ENCODE results near the gene PPIL1.

DNA sequence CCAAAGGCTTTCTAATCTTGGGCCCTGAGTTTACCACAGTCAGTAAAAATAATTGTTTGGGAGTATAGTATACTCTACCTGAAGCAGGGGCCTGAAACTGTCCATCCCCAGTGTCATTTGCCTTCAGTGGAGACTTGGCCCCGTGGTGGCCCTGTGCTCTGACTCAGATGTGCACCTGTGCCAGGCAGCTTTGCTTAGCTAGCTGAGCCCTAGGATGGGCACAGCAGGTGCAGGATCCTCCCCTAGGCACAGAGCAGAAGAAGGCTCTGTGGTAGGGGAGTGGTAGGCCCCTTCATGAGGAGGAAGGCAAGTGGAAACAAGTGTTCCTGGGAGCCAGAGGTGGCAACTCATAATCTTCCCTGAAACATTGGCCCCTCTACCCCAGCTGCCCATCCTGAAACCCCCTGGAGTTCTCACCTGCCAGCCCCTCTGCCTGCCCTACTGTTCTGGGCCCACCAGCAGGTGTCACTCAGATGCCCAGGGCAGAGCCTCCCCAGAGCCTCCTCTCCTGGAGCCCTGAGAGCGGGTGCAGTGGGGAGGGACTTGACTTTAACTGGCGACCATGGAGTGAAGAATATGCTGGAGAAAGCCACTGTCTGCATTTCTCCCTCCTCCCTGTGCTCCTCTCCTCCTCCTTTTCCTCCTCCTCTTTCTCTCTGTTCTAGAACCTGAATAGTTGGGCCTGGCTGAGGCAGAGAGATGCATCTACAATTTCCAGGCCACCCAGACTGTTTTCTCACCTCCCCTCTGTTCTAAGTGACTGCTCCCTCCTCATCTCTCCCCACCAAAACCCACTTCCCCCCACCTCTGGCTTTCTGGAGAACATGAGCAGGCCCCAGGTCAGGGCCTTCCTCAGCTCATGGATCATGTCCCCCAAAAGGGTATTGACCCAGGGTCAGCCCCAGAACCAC, 38.2 kb downstream of the PPIL1 start:
- TF ChIP-seq POLR2A (IDR thresholded peaks at IDR 0.05) (no peak), CTCF (IDR thresholded peaks at IDR 0.05) (no peak)

Data from lower leg skin (tissue), 3 donors.